ENCODE data around the gene GPR39.
"Not testable (repeated sequence)": the region's sequence is repeated elsewhere in the genome, so short reads cannot be mapped to it uniquely, and the experiment has no call there.

Gene GPR39

GRCh38 chr2:132515010-132515409 lies 98.4 kb downstream of the GPR39 start:
- no peak for DNase-seq

- no peak for DNase-seq
Observed at GRCh38 chr2:132517386-132517785, 100.8 kb downstream of the GPR39 start.

- DNase-seq: no peak
Observed at GRCh38 chr2:132518302-132518701, 101.7 kb downstream of the GPR39 start.

- no peak for DNase-seq
Observed at GRCh38 chr2:132519566-132519965, 103.0 kb downstream of the GPR39 start.

- DNase-seq: no peak
Observed at GRCh38 chr2:132521341-132521740, 104.7 kb downstream of the GPR39 start.

- no peak for DNase-seq
Observed at GRCh38 chr2:132522901-132523300, 106.3 kb downstream of the GPR39 start.

GRCh38 chr2:132537061-132537460 lies 120.5 kb downstream of the GPR39 start:
- not testable (repeated sequence) for DNase-seq

- no peak for DNase-seq
Observed at GRCh38 chr2:132538331-132538855, 121.8 kb downstream of the GPR39 start.

- DNase-seq: no peak
Observed at GRCh38 chr2:132540166-132540565, 123.6 kb downstream of the GPR39 start.

GRCh38 chr2:132542953-132543569 lies 126.5 kb downstream of the GPR39 start:
- no peak for DNase-seq

- DNase-seq: no peak
Observed at GRCh38 chr2:132544006-132544630, 127.5 kb downstream of the GPR39 start.

- DNase-seq: peak; percentile 1
Observed at GRCh38 chr2:132547090-132547687, 130.6 kb downstream of the GPR39 start.

- no peak for DNase-seq
Observed at GRCh38 chr2:132549935-132550670, 133.5 kb downstream of the GPR39 start.

GRCh38 chr2:132550946-132551345 lies 134.3 kb downstream of the GPR39 start:
- no peak for DNase-seq

- DNase-seq: no peak
Observed at GRCh38 chr2:132557694-132558093, 141.1 kb downstream of the GPR39 start.

GRCh38 chr2:132559326-132559725 lies 142.7 kb downstream of the GPR39 start:
- no peak for DNase-seq

GRCh38 chr2:132559921-132560320 lies 143.3 kb downstream of the GPR39 start:
- no peak for DNase-seq

- no peak for DNase-seq
Observed at GRCh38 chr2:132560562-132560961, 144.0 kb downstream of the GPR39 start.

- no peak for DNase-seq
Observed at GRCh38 chr2:132562245-132562644, 145.6 kb downstream of the GPR39 start.

- no peak for DNase-seq
Observed at GRCh38 chr2:132564065-132564464, 147.5 kb downstream of the GPR39 start.

- no peak for DNase-seq
Observed at GRCh38 chr2:132566379-132566778, 149.8 kb downstream of the GPR39 start.

- DNase-seq: no peak
Observed at GRCh38 chr2:132567682-132568081, 151.1 kb downstream of the GPR39 start.

GRCh38 chr2:132568656-132569055 lies 152.1 kb downstream of the GPR39 start:
- no peak for DNase-seq
